Hematopoietic multipotent progenitor cell treated with erythropoietin and hydrocortisone succinate and interleukin-3 and kit ligand, for 4 days (in vitro differentiated cells): ENCODE results near the gene RALGAPA2.
A peak's percentile ranks its signal among the peaks of the same experiment; 100 is the strongest.

Experiments used
- DNase-seq: peaks from one replicate; pipeline ENCODE4 v3.0.0-alpha.2; 2015

The RALGAPA2 gene

GRCh38 chr20:20530428-20531151 lies 181.9 kb downstream of the RALGAPA2 start:
- no peak for DNase-seq

DNA sequence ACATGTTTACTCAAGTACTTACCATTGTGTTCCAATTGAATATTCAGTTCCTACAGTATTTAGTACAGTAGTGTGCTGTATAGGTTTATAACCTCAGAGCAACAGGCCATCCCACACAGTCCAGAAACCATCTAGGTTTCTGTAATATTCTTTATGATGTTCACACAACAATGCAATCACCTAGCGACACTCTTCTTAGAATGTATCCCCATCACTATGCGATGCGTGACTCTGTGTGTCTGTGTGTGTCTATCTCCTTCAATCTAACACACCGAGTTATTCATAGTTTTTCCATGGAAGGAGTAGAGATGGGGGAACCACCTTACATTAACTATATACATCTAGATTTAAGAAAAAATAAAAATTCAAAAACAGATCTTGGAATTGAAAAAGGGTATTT lies 182.8 kb downstream of the RALGAPA2 start:
- DNase-seq: no peak

- no peak for DNase-seq
Observed at GRCh38 chr20:20528861-20529260, 183.6 kb downstream of the RALGAPA2 start.

DNA sequence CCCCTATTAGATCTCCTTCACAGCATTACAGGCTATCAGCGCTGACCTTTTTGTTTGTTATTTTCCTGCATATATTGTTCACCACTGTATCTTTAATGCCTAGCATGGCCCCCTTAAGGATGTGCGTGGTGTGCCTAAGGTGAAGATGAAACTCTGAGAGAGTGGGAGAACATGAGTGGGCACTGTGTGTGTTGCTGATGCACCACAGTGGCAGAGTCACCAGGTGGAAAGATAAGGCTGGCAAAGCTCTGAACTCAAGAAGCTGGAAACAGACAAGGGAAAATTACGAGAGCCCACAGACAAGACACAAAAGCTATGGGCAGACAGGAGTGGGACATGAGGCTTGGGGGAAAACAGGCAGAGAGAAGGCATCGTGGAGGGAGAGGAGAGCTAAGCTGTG lies 184.8 kb downstream of the RALGAPA2 start:
- no peak for DNase-seq

- DNase-seq: peak; percentile 4
Observed at GRCh38 chr20:20525756-20526155, 186.7 kb downstream of the RALGAPA2 start.

DNA sequence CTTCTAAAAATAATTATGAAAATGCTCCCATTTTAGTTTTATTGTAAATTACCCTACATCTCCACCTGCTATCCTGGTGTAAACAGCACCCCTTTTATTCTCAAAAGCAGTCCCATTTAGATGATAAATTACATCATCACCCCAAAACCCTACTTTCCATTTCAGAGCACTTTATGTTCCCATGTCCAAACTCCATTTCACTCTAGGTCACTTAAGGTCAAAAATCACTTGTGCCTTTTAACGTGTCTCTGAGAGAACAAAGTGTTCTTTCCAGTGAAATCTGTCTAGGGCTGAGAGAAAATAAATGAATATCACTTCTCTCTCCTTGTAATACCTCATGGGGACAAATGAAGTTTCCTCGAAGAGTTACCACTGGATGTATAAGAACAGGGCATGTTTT lies 187.2 kb downstream of the RALGAPA2 start:
- DNase-seq: no peak

GRCh38 chr20:20524756-20525155 lies 187.7 kb downstream of the RALGAPA2 start:
- peak; percentile 54 for DNase-seq

GRCh38 chr20:20521736-20522135 lies 190.7 kb downstream of the RALGAPA2 start:
- no peak for DNase-seq

DNA sequence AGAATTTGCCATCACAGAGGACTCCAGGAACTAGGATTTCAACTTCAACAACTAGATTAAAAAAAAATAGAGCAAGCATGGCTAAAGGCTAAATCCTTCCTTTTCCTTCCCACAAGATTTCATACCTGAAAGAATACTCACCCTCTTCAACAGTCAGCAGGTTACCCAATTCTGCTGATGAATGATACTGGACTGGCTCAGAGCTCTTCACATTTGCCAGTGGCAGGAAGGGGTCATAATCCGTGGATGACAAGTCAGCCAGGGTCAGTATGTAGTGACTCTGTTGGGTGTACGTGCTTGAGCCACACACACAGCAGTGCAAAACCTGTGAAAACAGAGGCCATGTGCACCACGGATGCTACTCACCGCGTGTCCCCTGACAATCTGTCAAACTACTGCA lies 191.7 kb downstream of the RALGAPA2 start:
- no peak for DNase-seq

GRCh38 chr20:20519269-20519668 lies 193.2 kb downstream of the RALGAPA2 start:
- no peak for DNase-seq

DNA sequence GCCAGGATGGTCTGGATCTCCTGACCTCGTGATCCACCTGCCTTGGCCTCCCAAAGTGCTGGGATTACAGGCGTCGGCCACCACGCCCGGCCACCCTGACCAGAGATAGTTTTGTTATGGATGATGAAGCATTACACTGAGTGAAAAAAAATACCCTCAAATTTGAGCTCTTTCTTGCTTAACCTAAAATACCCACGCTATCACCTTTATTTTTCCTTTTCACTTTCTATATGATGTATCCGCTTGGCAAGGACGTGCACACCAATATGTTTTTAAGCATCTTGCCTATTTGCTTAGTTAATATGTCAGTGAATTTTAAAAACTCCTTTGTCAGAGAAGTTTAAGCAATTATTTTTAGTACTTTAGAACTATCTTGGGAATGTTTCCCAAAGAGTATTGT lies 194.2 kb downstream of the RALGAPA2 start:
- DNase-seq: no peak

DNA sequence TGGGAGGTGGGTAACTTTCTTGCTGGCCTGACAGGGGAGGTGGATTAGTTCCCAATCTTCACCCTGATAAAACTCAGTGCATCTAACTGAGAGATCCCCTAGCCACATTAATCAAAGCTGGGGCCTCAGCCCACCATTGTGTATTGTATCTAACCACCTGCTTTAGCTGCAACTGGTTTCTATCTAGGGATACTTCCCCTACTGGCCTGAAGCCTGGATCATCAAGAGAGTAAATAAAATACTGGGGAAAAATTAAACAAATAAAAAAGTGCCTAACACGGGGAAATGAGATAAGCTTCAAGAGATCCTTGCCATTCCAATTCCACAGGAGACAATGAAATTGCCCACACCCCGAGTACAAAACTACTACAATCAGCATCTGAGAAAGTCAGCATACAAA lies 195.1 kb downstream of the RALGAPA2 start:
- no peak for DNase-seq

- no peak for DNase-seq
Observed at GRCh38 chr20:20513720-20514119, 198.7 kb downstream of the RALGAPA2 start.

- peak; percentile 46 for DNase-seq
Observed at GRCh38 chr20:20505554-20505953, 206.9 kb downstream of the RALGAPA2 start.

DNA sequence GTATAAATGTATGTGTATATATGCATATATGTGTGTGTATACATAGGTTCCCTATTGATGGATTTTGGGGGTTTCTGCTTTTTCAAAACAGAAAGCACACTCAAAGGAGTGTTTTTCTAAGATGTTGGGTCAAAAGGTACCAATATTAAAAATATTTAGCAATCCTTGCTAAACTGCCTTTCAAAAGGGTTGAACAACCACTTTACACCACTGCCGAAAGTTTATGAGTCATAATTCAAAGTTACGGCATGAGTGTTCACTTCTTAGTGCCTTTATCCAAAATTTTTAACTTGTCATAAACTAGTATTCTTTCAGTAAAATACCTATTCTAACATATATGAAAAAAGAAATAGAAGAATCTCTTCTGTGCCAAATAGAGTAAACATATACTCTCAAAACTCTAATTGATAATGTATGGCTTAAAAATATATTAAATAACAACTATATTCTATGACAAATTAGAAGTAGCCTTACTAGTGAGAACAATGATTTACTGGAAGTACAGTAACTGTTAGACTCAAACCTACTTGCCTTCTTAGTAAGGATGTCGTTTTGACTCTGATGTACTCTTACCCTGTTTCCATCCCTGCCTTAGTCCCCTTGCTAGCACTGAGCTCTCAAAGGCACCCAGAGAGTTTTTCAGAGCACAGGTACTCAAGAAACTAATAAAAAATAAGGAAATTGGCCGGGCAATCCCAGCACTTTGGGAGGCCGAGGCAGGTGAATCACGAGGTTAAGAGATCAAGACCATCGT lies 208.5 kb downstream of the RALGAPA2 start:
- no peak for DNase-seq

DNA sequence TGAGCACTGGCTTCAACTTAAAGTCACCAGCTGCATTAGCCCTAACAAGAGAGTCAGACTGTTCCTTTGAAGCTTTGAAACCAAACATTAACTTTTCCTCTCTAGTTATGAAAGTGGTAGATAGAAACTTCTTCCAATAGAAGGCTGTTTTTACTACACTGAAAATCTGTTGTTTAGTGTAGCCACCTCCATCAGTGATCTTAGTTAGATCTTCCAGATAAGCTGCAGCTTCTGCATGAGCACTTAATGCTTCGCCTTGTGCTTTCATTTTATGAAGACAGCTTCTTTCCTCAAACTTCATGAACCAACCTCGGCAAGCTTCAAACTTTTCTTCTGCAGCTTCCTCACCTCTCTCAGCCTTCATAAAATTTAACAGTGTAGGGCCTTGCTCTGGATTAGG lies 211.3 kb downstream of the RALGAPA2 start:
- DNase-seq: no peak

- no peak for DNase-seq
Observed at GRCh38 chr20:20500312-20500711, 212.1 kb downstream of the RALGAPA2 start.

DNA sequence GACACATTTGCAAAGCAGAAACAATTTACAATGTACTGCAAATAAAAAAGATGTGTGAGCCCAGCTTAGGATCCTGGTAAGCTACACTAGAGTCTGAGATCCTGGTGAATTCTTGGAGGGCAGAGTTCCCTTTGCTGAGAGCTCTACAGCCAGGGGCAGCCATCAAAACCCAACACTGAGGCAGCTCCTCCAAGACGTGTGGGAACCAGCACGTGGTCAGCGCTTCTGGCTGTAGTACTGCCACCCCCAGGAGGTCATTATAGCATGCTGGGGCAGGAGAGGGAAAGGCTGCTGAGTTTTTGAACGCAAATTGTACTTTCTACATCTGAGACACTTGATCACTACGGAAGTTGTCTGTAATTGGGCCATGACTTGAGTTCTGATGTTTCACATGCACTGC lies 213.0 kb downstream of the RALGAPA2 start:
- no peak for DNase-seq

DNA sequence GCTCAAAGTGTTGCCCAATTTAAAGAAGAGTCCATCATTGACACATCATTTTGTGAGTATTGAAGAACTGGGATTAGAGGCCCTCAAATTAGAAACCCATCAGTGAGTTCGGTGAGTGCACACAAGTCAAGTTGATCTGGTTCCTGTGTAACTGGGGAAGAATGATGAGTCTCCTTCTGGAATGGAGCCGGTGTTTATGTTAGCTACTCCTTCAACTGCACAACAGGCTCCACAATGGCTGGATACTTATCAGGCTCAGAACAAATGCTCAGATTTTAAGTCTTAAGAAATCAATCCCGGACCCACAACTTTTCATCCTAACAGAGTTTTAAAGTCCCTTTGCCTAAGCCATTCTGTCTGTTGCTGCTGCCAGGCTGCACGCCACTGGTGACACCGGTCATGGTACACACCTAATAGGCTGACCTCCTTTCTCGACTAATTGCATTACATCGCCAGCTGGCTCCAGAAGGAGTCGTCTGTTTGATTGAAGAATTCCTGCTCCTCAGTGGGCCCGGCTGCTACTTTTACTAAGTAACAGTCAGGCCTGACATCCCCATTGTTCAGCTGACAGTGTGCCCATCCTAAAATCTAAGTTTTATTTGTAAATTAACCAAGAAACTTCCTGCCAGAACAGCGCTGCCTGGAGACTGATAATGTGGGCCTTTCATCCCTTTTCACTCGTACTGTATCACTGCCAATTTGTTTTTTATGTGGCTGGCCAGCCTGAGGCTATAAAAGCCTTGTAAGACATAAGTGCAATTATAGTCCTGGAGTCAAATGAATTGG lies 214.2 kb downstream of the RALGAPA2 start:
- DNase-seq: no peak

DNA sequence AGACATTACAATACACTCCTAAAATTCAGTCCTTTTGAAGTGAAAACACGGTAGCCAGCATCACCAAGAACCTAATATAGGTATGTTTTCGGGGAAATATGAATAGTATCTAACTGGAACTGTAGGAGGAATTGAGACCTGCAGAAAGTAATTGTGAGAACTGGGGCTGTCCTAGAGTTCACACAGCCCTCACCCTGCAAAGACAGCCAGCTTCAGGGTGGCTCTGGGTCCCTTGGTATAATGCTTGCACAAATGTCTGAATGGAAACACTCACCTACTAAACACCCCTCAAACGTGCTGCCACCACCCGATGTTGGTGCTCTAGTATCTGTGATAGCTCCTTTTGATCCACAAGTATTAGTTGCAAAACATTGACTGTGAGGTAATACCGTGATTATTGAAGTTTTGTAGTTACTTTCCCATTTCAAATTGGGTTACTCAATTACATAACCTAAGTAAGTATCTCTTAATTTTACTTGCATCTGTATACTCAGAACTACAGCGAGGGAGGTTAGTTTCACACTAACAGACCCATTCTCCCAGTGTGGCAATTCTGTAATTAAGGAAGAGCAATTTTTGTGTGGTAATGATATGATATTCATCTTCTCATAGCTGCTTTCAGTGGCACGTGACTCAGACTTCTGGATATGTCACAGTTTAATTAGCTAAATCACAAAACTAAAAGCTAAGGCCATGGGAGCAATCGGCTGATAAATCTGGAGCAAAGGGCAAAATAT lies 215.0 kb downstream of the RALGAPA2 start:
- DNase-seq: no peak

GRCh38 chr20:20495729-20496503 lies 216.5 kb downstream of the RALGAPA2 start:
- DNase-seq: no peak

DNA sequence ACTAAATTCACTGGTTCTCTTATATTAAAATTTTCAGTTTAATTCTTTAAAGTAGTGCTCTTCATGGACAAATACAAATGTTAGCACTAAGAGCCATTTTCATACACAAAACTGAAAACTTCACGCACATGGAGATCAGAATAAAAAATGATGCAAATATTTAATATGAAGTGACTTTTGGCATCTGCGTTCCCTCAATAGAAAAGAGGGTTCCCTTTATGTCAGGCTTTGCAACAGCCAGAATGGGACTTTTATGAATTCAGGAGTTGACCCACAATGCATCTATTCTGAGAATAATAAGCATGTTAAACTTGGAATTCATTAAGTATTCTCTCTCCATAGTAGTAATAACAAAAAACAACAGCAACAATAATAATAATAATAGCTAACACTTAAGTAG lies 218.7 kb downstream of the RALGAPA2 start:
- no peak for DNase-seq
